B cell (primary cell): ENCODE data around the gene ATP1A4. TPM values are rescaled to one million over a fixed set of nuclear protein-coding genes. Genes with fewer than 3 reads are reported as not detected.

Source experiments
- ATAC-seq: fragments of 200-7000 bp; cut with Tn5 transposase; one replicate; pipeline ENCODE4 v1.10.0; 2021; ENCODE audit warnings: low read depth, mild to moderate bottlenecking, moderate number of reproducible peaks, moderate library complexity
- CTCF ChIA-PET: fragments of 350-600 bp; sonication (Branson Sonifier 250); formaldehyde crosslinking; loops from one replicate; lab custom pipeline; 2021; ENCODE audit warnings: antibody characterized with exemption, inconsistent platforms; lab: Charles Lee
- POLR2A ChIA-PET: fragments of 350-600 bp; sonication (Branson Sonifier 250); formaldehyde crosslinking; loops from one replicate; lab custom pipeline; 2021; ENCODE audit warnings: antibody characterized with exemption; lab: Charles Lee
- DNase-seq: peaks from one replicate; pipeline ENCODE4 v3.0.0; 2013
- H2AFZ ChIP-seq: 2 replicates; pipeline ENCODE4 v1.6.1; 2012; ENCODE audit warnings: mild to moderate bottlenecking, low read depth, low read length; ENCODE audit not compliant: insufficient read depth, poor library complexity, severe bottlenecking
- H3K27ac ChIP-seq, 2 donors: 1 replicate in 1 of 2; 2 replicates in 1 of 2; pipeline ENCODE4 v1.5.1; 2012 to 2013; ENCODE audit warnings: low read length in 2 of 2, mild to moderate bottlenecking in 2 of 2, moderate library complexity in 1 of 2
- H3K27me3 ChIP-seq, 4 experiments: fragments of 200-600 bp in 1 of 4; sonication (generic) in 1 of 4; replicated peaks in 1 of 4; 1 replicate in 2 of 4; 2 replicates in 2 of 4; pipeline versions ENCODE4 v1.6.1 to v1.7.0; 2013 to 2016; ENCODE audit warnings: low read length in 3 of 4, mild to moderate bottlenecking in 2 of 4, mixed read lengths in 1 of 4, moderate library complexity in 1 of 4; ENCODE audit not compliant: insufficient read depth in 4 of 4, control insufficient read depth in 3 of 4; ENCODE audit errors: control extremely low read depth in 1 of 4
- H3K36me3 ChIP-seq, 2 experiments: replicated peaks in 1 of 2; 1 replicate in 1 of 2; 2 replicates in 1 of 2; pipeline versions ENCODE4 v1.6.1 to v1.7.1; 2013; ENCODE audit warnings: low read length in 1 of 2; ENCODE audit not compliant: insufficient read depth in 2 of 2, control insufficient read depth in 1 of 2; ENCODE audit errors: control extremely low read depth in 1 of 2, extremely low read depth in 1 of 2
- H3K4me1 ChIP-seq, 2 donors: fragments of 200-600 bp in 1 of 2; sonication (generic) in 1 of 2; 1 replicate in 1 of 2; 2 replicates in 1 of 2; pipeline versions ENCODE4 v1.5.1 to v1.6.1; 2013 to 2017; ENCODE audit warnings: low read length in 2 of 2; ENCODE audit not compliant: control insufficient read depth in 2 of 2, insufficient read depth in 2 of 2
- H3K4me2 ChIP-seq: replicated peaks from 2 replicates; pipeline ENCODE3; 2012; ENCODE audit warnings: mild to moderate bottlenecking, low read depth, low read length; ENCODE audit not compliant: poor library complexity, severe bottlenecking
- H3K4me3 ChIP-seq, 5 experiments: fragments of 200-600 bp in 1 of 5; sonication (generic) in 1 of 5; 1 replicate in 3 of 5; 2 replicates in 2 of 5; pipeline versions ENCODE4 v1.5.1 to v1.7.0; 2011 to 2016; ENCODE audit warnings: low read length in 4 of 5, mild to moderate bottlenecking in 4 of 5, low read depth in 2 of 5, control low read depth in 1 of 5, moderate library complexity in 1 of 5; ENCODE audit not compliant: insufficient read depth in 1 of 5; ENCODE audit errors: control extremely low read depth in 1 of 5, extremely low read depth in 1 of 5
- H3K79me2 ChIP-seq: fragments of 200-600 bp; sonication (generic); one replicate; pipeline ENCODE4 v1.6.0; 2016; ENCODE audit warnings: low read length; ENCODE audit not compliant: control insufficient read depth, insufficient read depth
- H3K9ac ChIP-seq: fragments of 200-600 bp; sonication (generic); 2 replicates; pipeline ENCODE4 v1.6.1; 2017; ENCODE audit warnings: mild to moderate bottlenecking, low read length, moderate library complexity
- H3K9me3 ChIP-seq, 3 donors: one replicate each; pipeline versions ENCODE4 v1.6.1 to v1.7.1; 2013; ENCODE audit warnings: low read length in 2 of 3; ENCODE audit not compliant: control insufficient read depth in 2 of 3, insufficient read depth in 1 of 3; ENCODE audit errors: control extremely low read depth in 1 of 3
- H4K20me1 ChIP-seq: 2 replicates; pipeline ENCODE4 v1.6.0; 2012; ENCODE audit warnings: mild to moderate bottlenecking, low read length; ENCODE audit not compliant: insufficient read depth, control insufficient read depth, poor library complexity, severe bottlenecking
- H3K27ac Mint-ChIP-seq: one replicate; pipeline ENCODE4 v1.8.0; 2021; ENCODE audit warnings: mixed read lengths
- H3K27me3 Mint-ChIP-seq: one replicate; pipeline ENCODE4 v1.8.0; 2021; ENCODE audit warnings: mixed read lengths
- H3K4me1 Mint-ChIP-seq: one replicate; pipeline ENCODE4 v1.8.0; 2021; ENCODE audit warnings: mixed read lengths
- H3K4me3 Mint-ChIP-seq: one replicate; pipeline ENCODE4 v1.8.0; 2021; ENCODE audit warnings: mixed read lengths
- H3K9me3 Mint-ChIP-seq: one replicate; pipeline ENCODE4 v1.8.0; 2022; ENCODE audit warnings: mixed read lengths; ENCODE audit not compliant: insufficient read depth
- CTCF ChIP-seq: fragments of 200-600 bp; IDR thresholded peaks from one replicate; pipeline ENCODE4 v1.8.0; 2022; ENCODE audit warnings: antibody characterized with exemption, mild to moderate bottlenecking
- EZH2 ChIP-seq: IDR thresholded peaks from 2 replicates; pipeline ENCODE4 v1.6.1; 2012; ENCODE audit warnings: borderline replicate concordance, low read depth, mild to moderate bottlenecking, moderate library complexity, low read length; ENCODE audit not compliant: insufficient read depth, poor library complexity, severe bottlenecking
- WGBS: methylation state at CpG from one replicate; pipeline ENCODE4 v1.1.5; 2013; ENCODE audit warnings: missing lambda C conversion rate; ENCODE audit not compliant: insufficient coverage; 5-methylcytosine and 5-hydroxymethylcytosine counted together
- intact Hi-C: fragments of 100-400 bp; cut with micrococcal nuclease; formaldehyde crosslinking; loops from one replicate; pipeline ENCODE4 v1.10.0; 2022
- polyA plus RNA-seq: library from polyadenylated mRNA; depleted of rRNA; stranded (reverse); fragments of >200 nt; gene quantifications from 2 replicates; pipeline ENCODE4 v1.2.3, GENCODE V29; 2012
- total RNA-seq, 2 donors: library from RNA; stranded (reverse); fragments of 120-200 nt in 1 of 2; gene quantifications; 1 replicate in 1 of 2; 2 replicates in 1 of 2; pipeline versions ENCODE4 v1.2.3 to v1.2.4, GENCODE V29; 2013 to 2022

Gene ATP1A4
- total and polyA plus RNA-seq, 2 donors (not counting 1 experiment from before 2014, with no cell fraction given): 0.12 TPM; not detected in 1

GRCh38 chr1:160122978-160123495 is 28.4 kb upstream of the ATP1A4 start:
- CTCF ChIA-PET: no interaction called here
- no peak overlapping the region for H3K4me2 ChIP-seq
- Mint-ChIP-seq H3K9me3 (no peaks in the 10 kb centered on the region), H3K27ac (no peak overlapping the region), H3K4me3 (no peak overlapping the region), H3K4me1 (no peaks in the 10 kb centered on the region), H3K27me3 (peaks cover 16% of the 10 kb centered on the region)
- no peak for DNase-seq
- no peak overlapping the region for H3K9ac ChIP-seq
- 97% methylated on average over 9 of the region's 16 CpGs for WGBS
- POLR2A ChIA-PET: no interaction called here
- no peaks in the 10 kb centered on the region for H3K4me1 ChIP-seq
- H3K79me2 ChIP-seq: no peaks in the 10 kb centered on the region
- no peak overlapping the region for H3K4me3 ChIP-seq
- ATAC-seq: no peak
- no peaks in the 10 kb centered on the region for H4K20me1 ChIP-seq
- no peak overlapping the region for H2AFZ ChIP-seq
- TF ChIP-seq EZH2: no peak
- TF ChIP-seq CTCF: no peak
- H3K27me3 ChIP-seq: no peaks in the 10 kb centered on the region
- H3K27ac ChIP-seq: no peak overlapping the region
- H3K9me3 ChIP-seq: no peaks in the 10 kb centered on the region
- H3K36me3 ChIP-seq: no peaks in the 10 kb centered on the region
- intact Hi-C loops: no loop called here

- no peaks in the 10 kb centered on the region for H3K36me3 ChIP-seq
- Mint-ChIP-seq H3K27me3 (peaks cover 14% of the 10 kb centered on the region), H3K27ac (no peak overlapping the region), H3K9me3 (no peaks in the 10 kb centered on the region), H3K4me1 (no peaks in the 10 kb centered on the region), H3K4me3 (no peak overlapping the region)
- H3K4me2 ChIP-seq: no peak overlapping the region
- no peak for ATAC-seq
- no peaks in the 10 kb centered on the region for H3K4me1 ChIP-seq
- no peaks in the 10 kb centered on the region for H3K9me3 ChIP-seq
- CTCF ChIA-PET: no interaction called here
- no peak overlapping the region for H3K9ac ChIP-seq
- DNase-seq: no peak
- no peaks in the 10 kb centered on the region for H3K79me2 ChIP-seq
- H4K20me1 ChIP-seq: no peaks in the 10 kb centered on the region
- H3K4me3 ChIP-seq: no peak overlapping the region
- POLR2A ChIA-PET: no interaction called here
- no peak overlapping the region for H3K27ac ChIP-seq
- intact Hi-C loops: no loop called here
- no peak overlapping the region for H2AFZ ChIP-seq
- no peak for TF ChIP-seq EZH2
- no peak for TF ChIP-seq CTCF
- H3K27me3 ChIP-seq: no peaks in the 10 kb centered on the region
These were observed 27.7 kb upstream of the ATP1A4 start for GRCh38 chr1:160123726-160124125.
